ENCODE data around the gene SLC25A11. TPM values are rescaled to one million over a fixed set of nuclear protein-coding genes. Genes with fewer than 3 reads are reported as not detected.

The SLC25A11 gene
- total and polyA plus RNA-seq, 2 donors (not counting 3 experiments of a cell fraction or from before 2014, with no cell fraction given), result 58.2 to 95.2 TPM

- no peak overlapping the region for H3K9ac ChIP-seq (replicated peaks; ENCODE audit: extremely low read depth, insufficient read depth, low read length)
- H3K9me3 ChIP-seq (replicated peaks; ENCODE audit: control insufficient read depth, insufficient read depth, low read length), result no peaks in the 10 kb centered on the region
- H2AFZ ChIP-seq (ENCODE audit: low read depth, low read length), result no peak overlapping the region
- H3K27ac ChIP-seq (ENCODE audit: insufficient read depth, low read depth, low read length), result no peak overlapping the region
- H3K9me1 ChIP-seq (replicated peaks; ENCODE audit: control insufficient read depth, extremely low read depth, insufficient read depth, low read length), result no peaks in the 10 kb centered on the region
- no peaks in the 10 kb centered on the region for H3K27me3 ChIP-seq (ENCODE audit: control insufficient read depth in 2 of 2, insufficient read depth in 2 of 2, low read length in 2 of 2)
- no peak for TF ChIP-seq MAX (IDR thresholded peaks at IDR 0.05; ENCODE audit: insufficient read depth, insufficient read length)
- TF ChIP-seq CTCF (IDR thresholded peaks at IDR 0.05; ENCODE audit: extremely low read depth in 1 of 2, insufficient read depth in 1 of 2, low read depth in 1 of 2, low read length in 2 of 2), result no peak
- no peak for TF ChIP-seq POLR2AphosphoS5 (IDR thresholded peaks at IDR 0.05; ENCODE audit: insufficient read depth, low read depth, low read length)
- TF ChIP-seq MYC (IDR thresholded peaks at IDR 0.05; ENCODE audit: low read depth, low read length), result no peak
- no peak for TF ChIP-seq FOS (IDR thresholded peaks at IDR 0.05; ENCODE audit: borderline replicate concordance, insufficient read depth, low read length)
- TF ChIP-seq JUN (IDR thresholded peaks at IDR 0.05; ENCODE audit: borderline replicate concordance, insufficient read depth, insufficient read length, low read depth), result no peak
- no peak for TF ChIP-seq GATA2 (IDR thresholded peaks at IDR 0.05; ENCODE audit: insufficient read depth, insufficient read length, low read depth, low read length)
- no peak for TF ChIP-seq POLR2A (IDR thresholded peaks at IDR 0.05; ENCODE audit: low read depth, low read length)
- POLR2A ChIA-PET, result no interaction called here
- DNase-seq (ENCODE audit: low read depth, low spot score), result no peak
- H3K36me3 ChIP-seq (ENCODE audit: control insufficient read depth in 2 of 2, extremely low read depth in 1 of 2, insufficient read depth in 2 of 2, low read length in 2 of 2), result peaks cover 4 to 25% of the 10 kb centered on the region in 2 experiments
- BruUV-seq (replicated peaks), result no TSS peak
- no peaks in the 10 kb centered on the region for H4K20me1 ChIP-seq (replicated peaks; ENCODE audit: control insufficient read depth, extremely low read depth, insufficient read depth, low read length)
- H3K4me3 ChIP-seq (replicated peaks in 1 of 3; ENCODE audit: insufficient read depth in 1 of 3, low read depth in 1 of 3, low read length in 3 of 3), result no peak overlapping the region
- dilution Hi-C loops (cut with MboI; ENCODE audit: extremely low pct_ligation_motif_present, low sequenced_read_pairs), result no loop called here
- no peak for FAIRE-seq
- intact Hi-C loops (cut with micrococcal nuclease), result no loop called here
- peaks cover 23% of the 10 kb centered on the region for H3K4me1 ChIP-seq (ENCODE audit: control insufficient read depth, extremely low read depth, insufficient read depth, low read length)
- peaks cover 41% of the 10 kb centered on the region for H3K79me2 ChIP-seq (ENCODE audit: control insufficient read depth, insufficient read depth, low read length)
- no peak overlapping the region for H3K4me2 ChIP-seq (ENCODE audit: insufficient read depth, low read length)
- CTCF ChIA-PET, result interaction anchor here (3.3 kb wide), 1 partner anchor 29 kb away, joined by 44 read pairs; no protein-coding TSS in a partner anchor
Measured at GRCh38 chr17:4938069-4938491, 1.8 kb downstream of the SLC25A11 start.
